ENCODE data around the gene MVB12B.
A peak's percentile ranks its signal among the peaks of the same experiment; 100 is the strongest.

Gene MVB12B

GRCh38 chr9:126488881-126489404 lies 162.3 kb downstream of the MVB12B start:
- Histone ChIP-seq H3K4me1 (no peaks in the 10 kb centered on the region), H3K27me3 (no peaks in the 10 kb centered on the region), H3K27ac (no peak overlapping the region), H3K9me3 (no peaks in the 10 kb centered on the region), H3K4me3 (no peak overlapping the region), H3K36me3 (peaks cover 0 to 15% (median 6%) of the 10 kb centered on the region in 3 donors)
- intact Hi-C loops (cut with DNase I; ENCODE audit: low total_unique reads), result no loop called here
- DNase-seq, result no peak
- TF ChIP-seq CTCF (IDR thresholded peaks at IDR 0.05), result no peak

GRCh38 chr9:126489581-126490213 lies 163.1 kb downstream of the MVB12B start:
- no peak for TF ChIP-seq CTCF (IDR thresholded peaks at IDR 0.05)
- DNase-seq, result no peak
- Histone ChIP-seq H3K4me1 (no peaks in the 10 kb centered on the region), H3K36me3 (peaks cover 0 to 11% (median 6%) of the 10 kb centered on the region in 3 donors), H3K27ac (no peak overlapping the region), H3K9me3 (no peaks in the 10 kb centered on the region), H3K4me3 (no peak overlapping the region), H3K27me3 (no peaks in the 10 kb centered on the region)
- intact Hi-C loops (cut with DNase I; ENCODE audit: low total_unique reads), result loop anchor here (5.0 kb wide), 1 partner anchor 37 kb away; no protein-coding TSS in a partner anchor

- H3K27me3 ChIP-seq, result no peaks in the 10 kb centered on the region
- intact Hi-C loops (cut with DNase I; ENCODE audit: low total_unique reads), result loop anchor here (5.0 kb wide), 1 partner anchor 38 kb away; no protein-coding TSS in a partner anchor
- H3K36me3 ChIP-seq, result peaks cover 0 to 11% (median 6%) of the 10 kb centered on the region in 3 donors
- H3K9me3 ChIP-seq, result no peaks in the 10 kb centered on the region
- no peaks in the 10 kb centered on the region for H3K4me1 ChIP-seq
- H3K27ac ChIP-seq, result no peak overlapping the region
- DNase-seq, result no peak
- no peak overlapping the region for H3K4me3 ChIP-seq
- no peak for TF ChIP-seq CTCF (IDR thresholded peaks at IDR 0.05)
Observed at GRCh38 chr9:126490214-126490631, 163.6 kb downstream of the MVB12B start.

GRCh38 chr9:126490871-126491567 lies 164.4 kb downstream of the MVB12B start:
- H3K4me1 ChIP-seq, result no peaks in the 10 kb centered on the region
- TF ChIP-seq CTCF (IDR thresholded peaks at IDR 0.05), result peak; percentile 91 to 94
- intact Hi-C loops (cut with DNase I; ENCODE audit: low total_unique reads), result loop anchor here (5.0 kb wide), 1 partner anchor 39 kb away; no protein-coding TSS in a partner anchor
- H3K27ac ChIP-seq, result no peak overlapping the region
- no peak for DNase-seq
- no peaks in the 10 kb centered on the region for H3K27me3 ChIP-seq
- H3K36me3 ChIP-seq, result peaks cover 0 to 8% (median 6%) of the 10 kb centered on the region in 3 donors
- no peak overlapping the region for H3K4me3 ChIP-seq
- no peaks in the 10 kb centered on the region for H3K9me3 ChIP-seq

- H3K27me3 ChIP-seq, result no peaks in the 10 kb centered on the region
- H3K27ac ChIP-seq, result no peak overlapping the region
- intact Hi-C loops (cut with DNase I; ENCODE audit: low total_unique reads), result loop anchor here (5.0 kb wide), 1 partner anchor 39 kb away; no protein-coding TSS in a partner anchor
- no peak overlapping the region for H3K4me3 ChIP-seq
- H3K4me1 ChIP-seq, result no peaks in the 10 kb centered on the region
- no peaks in the 10 kb centered on the region for H3K9me3 ChIP-seq
- no peak for TF ChIP-seq CTCF (IDR thresholded peaks at IDR 0.05)
- peaks cover 0 to 3% (median 2%) of the 10 kb centered on the region in 3 donors for H3K36me3 ChIP-seq
- DNase-seq, result no peak
Observed at GRCh38 chr9:126491568-126491879, 164.9 kb downstream of the MVB12B start.
